Hindlimb muscle (tissue), 1 donor: ENCODE data around the gene PPFIBP1. TPM values are rescaled to one million over a fixed set of nuclear protein-coding genes. Genes with fewer than 3 reads are reported as not detected.
"Not testable (repeated sequence)": the region's sequence is repeated elsewhere in the genome, so short reads cannot be mapped to it uniquely, and the experiment has no call there.

ENCODE experiments used
- DNase-seq: peaks from one replicate; pipeline ENCODE4 v3.0.0-alpha.2; 2013
- polyA plus RNA-seq: library from polyadenylated mRNA; unstranded; fragments of 120-200 nt; gene quantifications from one replicate; pipeline ENCODE4 v1.2.1, GENCODE V29; 2013; ENCODE audit not compliant: insufficient read length

PPFIBP1 gene
- polyA plus RNA-seq, 1 donor: 36.8 TPM

DNA sequence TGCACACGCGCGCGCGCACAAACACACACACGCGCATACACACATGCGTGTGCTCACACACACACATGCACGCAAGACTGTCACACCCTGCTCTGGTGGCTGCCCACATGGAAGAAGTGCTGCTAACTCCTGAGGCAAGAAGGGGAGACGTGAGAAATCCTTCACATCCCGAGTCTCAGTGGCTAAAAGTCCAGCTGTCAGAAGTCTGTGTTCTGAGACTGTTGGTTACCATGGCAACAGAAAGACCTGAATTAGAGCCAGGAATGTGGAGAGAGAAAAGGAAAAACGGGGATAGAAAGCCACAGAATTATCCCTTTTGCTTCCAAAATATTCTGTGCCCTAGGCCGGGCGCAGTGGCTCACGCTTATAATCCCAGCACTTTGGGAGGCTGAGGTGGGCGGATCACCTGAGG is 71.2 kb downstream of the PPFIBP1 start:
- DNase-seq: peak; percentile 90

DNA sequence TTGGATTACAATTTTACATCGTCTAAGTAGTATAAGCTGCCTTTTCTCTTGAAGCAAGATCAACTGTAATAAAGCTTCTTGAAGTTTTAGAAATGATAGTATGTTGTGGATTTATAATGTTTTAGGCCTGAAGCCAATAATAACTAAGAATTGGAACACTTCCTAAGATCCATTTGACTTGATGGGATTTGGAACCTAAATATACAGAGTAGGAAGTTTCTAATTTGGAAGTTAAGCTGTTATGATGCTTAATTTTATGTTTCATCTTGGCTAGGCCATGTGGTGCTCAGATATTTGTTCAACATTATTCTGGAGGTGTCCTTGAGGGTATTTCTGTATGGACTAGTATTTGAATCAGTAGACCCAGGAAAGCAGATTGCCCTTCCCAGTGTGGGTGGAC is 74.9 kb downstream of the PPFIBP1 start:
- not testable (repeated sequence) for DNase-seq

DNA sequence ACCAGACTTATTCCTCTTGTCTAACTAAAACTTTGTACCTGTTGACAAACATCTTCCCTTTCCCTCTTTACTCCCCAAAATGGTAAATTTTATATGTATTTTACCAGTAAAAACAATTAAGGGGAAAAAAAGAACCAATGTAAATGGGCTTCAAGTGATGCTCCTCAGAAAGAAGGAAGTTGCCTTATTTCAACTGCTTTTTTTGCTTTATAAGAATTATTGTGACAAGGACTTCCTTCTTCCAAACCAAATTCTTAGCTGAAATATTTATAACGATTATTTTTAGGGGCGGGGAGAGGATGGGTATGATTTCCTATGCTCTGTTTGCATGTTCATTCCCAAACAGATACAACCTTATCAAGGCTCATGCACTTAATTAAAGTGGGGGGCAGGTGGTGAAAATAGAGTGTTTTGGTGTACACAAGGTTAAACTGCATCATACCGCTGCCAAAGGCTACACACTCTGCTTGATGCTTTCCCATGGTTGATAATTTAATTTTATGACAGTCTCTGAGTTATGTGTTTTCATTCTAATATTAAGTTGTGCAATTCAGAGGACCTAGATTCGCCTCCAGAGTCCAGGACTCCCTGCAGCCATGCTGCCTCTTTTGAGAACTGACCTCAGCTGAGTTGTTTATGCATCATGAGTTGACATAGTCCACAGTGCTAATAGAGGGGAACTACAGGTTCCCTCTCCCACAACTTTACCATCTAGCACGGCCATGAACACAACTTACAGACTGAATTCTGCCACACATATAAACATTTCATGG is 77.2 kb downstream of the PPFIBP1 start:
- not testable (repeated sequence) for DNase-seq

DNA sequence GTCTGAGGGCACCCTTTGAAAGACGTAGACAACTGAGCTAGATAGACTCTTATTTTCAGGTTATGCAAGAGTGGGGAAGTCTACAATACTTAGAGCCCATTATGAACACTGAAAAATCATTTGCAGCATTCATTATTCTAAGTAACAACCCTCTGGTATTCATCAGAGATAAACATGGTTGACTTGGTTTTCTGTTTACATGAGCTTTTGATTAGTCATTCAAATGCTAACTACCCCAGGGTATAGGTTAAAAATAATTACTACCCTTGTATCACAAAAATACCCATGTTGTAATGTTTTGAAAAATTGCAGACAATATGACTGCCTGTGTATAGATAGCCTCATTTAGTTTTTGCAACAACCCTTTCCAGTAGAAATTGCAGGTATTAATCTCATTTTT is 78.5 kb downstream of the PPFIBP1 start:
- no peak for DNase-seq

DNA sequence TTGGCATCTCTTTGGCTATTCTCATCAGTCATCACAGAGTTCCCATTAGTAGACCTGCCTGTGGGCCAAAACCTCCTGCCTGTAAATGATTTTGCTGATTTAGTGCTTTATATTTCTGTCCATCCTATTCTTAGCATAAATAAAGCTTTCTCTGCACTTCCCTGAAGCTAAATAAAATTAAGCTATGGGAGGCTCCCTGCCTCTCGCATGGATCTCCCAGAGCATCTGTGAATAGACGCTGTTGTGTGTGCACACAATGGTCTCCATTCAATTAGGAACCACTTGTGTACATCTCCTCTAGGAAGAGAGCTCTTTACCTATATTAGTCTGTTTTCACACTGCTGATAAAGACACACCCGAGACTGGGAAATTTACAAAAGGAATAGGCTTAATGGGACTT is 80.4 kb downstream of the PPFIBP1 start:
- DNase-seq: no peak

DNA sequence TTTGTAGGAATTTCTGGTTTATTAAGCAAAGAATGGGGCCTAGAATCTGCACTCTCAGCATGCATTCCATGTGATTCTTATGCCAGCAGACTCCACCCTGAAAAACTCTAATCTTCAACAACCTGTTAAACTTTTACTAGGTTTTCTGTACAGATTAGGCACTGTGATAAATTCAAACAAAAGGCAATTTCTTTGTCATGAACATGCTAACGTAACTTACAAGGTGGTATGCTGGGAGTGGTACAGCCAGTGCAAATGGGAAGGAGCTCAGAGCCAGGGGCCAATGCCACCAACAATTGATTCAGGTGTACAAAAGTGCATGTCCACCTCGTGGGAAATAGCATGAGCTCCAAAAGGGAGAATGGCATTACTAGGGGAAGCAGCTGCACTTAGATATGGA is 83.0 kb downstream of the PPFIBP1 start:
- DNase-seq: no peak

DNA sequence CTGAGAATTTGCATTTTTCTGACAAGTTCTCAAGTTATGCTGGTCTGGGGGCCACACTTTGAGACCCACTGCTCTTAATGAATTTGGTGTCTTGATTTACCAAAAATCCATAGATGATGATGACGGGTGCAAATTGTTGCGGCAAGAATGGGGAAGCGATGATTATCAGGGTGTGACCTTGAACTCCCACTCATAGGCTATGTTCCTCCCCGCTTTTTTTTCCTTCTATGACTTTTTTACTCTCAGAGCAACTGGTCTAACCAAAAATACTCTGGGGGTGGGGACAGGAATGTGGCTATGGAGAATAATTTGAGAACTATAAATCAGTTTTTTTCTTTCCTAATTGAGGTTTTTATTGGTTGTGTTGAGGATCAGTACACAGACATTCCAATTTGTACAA is 83.6 kb downstream of the PPFIBP1 start:
- no peak for DNase-seq

DNA sequence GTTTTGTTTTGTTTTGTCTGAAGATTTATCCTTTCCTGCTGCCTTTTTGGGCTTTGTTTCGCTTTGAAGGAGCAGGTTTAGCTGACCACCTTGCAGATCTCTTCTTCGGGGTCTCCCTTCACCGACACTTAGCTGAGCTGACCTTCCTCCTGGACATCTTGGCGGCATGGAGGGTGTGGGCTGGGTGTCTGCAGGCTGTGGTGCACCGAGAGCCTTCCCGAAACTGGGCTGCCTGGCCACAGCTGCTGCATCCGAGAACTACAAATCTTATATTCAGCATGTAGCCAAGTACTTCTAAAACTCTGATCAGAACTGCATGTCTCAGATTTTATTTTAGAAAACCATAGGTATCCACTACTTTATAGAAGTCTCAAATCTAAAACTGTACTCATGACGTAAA is 84.9 kb downstream of the PPFIBP1 start:
- DNase-seq: no peak

DNA sequence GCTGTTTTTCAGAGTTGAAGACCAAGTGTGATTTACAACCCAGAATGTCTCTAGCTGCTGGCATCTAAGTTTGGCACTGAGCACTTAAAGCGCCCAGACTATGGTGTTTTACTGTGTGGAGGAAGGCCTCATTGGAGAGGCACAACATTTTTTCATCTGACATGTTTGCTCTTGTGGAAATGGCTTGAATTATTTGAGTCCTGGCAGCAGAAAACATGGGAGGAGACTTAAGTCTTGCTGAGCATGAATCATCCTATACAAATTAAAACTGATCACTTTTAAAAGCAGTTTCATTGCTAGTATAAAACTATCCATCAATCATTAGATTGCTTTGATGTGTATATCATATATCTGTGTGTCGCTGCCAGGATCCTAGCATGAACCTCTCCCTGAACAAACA is 86.4 kb downstream of the PPFIBP1 start:
- DNase-seq: no peak

DNA sequence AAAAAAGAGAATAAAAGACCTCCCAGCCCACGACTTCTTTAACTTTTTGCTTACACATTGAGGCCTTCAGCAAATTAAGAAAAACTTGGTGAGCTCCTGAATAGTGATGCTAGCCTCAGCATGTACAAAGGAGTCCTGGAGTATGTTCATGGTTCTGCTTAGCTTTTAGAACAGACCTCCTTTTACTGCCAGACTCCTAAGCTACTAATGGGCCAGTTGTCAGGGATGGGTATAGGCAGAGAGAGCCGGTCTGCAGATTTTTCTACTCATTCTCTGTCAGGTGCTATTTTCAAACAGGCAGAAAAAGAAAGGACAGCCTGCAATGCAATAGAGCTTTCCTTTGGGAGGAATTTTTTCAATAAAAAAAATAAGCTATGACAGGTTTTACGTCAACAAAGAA is 90.4 kb downstream of the PPFIBP1 start:
- DNase-seq: no peak

DNA sequence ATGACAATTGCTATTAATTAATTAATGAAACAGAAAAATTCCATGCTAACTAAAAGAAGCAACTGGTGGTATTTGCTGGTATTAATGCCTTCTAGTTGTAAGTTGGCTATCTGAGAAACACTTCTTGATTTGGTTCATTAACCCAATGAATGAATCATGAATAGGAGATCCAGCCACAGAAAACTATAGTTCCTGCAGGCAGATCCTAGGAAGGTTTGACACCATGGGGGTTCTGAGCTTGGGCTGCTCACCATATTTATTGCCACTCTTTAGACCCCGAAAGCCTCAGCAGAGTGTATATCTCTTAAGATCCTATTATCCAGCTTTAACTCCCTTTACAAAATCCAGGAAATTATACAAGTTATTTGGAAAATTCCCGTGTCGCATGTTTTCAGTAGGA is 90.9 kb downstream of the PPFIBP1 start:
- DNase-seq: no peak

DNA sequence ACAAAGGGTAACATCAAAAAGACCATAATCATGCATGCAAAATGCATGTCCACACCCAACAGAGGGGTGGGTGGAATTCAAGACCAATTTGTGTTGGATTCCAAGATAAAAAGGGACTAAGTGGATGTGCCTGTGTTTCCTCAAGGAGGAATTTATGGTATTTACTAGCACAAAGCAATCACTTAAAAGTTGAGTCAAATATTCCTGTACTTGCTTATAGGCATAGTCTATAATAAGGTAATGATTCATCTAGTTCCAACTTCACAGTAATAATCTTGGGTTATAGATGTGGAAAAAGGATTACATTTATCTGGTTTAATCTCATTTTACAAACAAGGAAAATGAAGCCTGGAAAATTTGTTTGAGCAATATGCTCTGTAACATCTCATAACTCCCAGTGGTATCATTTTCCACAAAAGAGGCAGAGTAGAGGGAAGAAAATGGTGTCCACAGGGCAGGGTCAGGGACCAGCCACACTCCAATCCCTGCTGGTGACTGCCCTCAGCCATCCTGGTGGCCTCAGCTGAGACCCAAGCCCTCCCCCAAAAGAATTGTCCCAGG is 91.4 kb downstream of the PPFIBP1 start:
- no peak for DNase-seq

DNA sequence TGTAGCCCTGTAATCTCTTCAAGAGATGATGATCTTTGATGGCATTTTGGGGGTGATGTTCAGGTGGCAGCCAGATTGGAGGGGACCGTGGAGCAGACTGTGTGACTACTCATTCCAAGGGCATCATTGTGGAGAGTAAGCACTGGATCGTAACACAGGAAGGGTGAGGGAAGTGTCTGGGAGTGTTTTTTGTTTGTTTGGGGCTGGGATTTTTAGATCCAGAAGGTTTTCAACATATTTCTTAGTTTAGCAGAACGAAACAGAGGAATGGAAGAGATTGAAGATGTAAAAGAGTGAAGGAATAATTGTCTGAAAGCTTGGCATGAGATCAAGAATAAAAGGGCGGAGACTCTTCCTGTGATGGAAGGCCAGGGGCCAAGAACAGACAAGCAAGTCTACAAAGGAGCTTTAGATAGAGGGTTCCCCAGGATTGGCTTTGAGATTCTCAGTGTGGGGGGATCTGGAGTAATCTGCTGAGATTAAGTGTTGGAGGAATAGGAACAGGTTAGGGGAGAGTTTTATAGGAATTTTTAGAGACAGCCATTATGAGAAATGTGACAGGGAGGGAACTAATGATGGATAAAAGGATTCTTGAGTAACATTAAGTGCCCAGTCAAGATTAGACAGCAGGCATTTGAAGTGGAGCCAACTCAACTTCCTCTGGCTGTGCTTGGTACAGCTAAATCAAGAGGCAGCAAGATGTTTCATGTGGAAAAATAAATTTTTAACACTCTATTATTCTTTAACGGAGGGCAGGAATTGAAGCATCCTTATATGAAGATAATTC is 92.5 kb downstream of the PPFIBP1 start:
- DNase-seq: no peak

DNA sequence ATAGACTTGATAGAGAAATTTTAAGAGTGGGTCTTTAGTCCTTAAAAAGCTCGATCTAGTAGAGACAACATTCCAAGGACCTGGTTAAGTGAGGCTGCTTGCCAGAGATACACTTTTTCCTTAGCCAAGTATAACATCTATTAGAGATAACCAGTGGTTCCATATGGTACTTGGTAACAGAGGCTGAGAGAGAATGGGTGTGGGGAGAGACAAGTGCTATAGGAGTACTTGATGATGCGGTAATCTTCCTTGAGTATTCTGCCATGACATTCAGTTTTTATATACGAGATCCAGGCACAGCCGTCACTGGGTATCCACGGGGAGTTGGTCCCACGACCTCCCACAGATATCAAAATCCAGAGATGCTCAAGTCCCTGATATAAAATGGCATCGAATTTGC is 94.8 kb downstream of the PPFIBP1 start:
- DNase-seq: no peak

DNA sequence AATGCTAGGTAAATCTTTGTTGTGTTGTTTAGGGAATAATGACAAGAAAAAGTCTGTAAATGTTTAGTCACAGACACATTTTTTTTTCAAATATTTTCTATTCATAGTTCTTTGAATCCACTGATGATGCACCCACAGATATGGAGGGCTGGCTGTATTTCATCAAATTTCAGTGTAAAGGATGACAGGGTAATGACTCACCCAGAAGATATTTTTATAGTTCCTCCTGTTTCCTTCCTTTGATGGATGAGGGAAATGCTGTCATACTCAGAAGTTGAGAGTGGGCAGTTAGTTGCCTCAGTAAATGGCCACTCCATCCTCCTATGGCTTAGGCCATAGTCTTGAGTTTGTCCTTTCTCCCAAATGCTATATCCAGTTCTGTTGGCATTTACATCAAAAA is 95.3 kb downstream of the PPFIBP1 start:
- no peak for DNase-seq

DNA sequence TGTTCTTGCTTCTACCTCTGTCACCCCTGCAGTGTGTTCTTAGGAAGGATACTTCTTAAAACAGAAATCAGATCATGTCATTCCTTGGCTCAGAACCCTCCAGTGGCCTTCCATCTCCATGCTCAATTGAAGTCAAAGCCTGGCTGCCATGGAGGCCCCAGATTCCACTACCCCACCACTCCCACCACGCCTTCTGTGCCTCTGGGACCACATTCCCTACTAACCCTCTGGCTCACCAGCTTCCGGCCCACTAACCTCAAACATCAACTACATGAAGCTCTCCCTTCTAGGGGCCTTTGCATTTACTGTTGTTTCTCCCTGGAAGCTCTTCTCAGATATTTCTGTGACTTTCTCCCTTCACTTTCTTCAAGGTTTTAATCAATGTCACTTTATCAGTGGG is 96.1 kb downstream of the PPFIBP1 start:
- no peak for DNase-seq

DNA sequence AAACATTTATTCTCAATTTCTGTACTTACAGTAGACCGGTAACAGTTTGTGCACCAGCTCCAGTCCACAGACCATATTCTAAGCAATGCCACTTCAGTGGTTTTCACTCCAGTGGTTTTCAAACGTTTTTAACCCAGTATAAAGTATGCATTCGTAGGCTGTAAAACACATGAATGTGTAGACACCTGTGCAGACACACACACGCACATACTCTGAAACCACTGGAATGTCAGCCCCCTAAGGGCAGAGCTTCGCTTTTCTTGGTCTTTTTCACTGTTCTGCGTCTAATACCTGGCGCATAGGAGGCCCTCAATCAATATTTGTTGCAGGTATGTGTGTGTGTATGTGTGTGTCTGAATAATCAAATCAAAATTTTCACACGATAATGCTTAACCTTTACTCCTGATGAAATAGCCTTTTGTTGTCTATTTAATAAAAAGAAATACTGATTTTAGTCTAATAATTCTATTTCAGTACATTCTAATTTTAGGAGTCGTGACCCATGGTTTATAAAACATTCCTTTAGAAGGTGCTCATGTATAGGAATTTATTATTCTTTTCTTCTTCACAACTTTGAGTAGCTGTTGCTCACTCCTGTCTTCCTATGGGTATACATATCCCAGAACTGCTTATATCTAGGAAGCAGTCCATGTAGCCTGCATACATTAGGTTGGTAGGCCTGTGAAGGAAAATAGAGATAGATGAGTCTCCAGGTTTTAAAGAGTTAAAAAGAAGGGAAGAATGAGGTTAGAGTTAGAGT is 98.6 kb downstream of the PPFIBP1 start:
- no peak for DNase-seq

DNA sequence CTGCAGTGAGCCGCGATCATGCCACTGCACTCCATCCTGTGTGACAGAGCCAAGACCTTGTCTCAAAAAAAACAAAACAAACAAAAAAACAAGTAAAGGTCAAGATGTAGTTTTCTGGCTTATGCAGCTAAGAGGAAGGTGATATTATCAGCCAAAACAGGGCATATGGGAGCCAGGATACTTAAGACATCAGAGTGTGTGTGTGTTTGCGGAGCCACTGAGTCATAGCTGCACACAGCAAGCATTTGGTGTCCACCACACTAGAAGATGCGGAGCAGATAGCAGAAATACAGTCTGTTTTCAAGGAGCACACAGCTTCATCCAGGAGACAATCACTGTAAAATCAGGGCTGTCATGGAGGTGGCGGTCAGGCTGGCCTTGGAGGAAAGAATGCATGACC is 99.6 kb downstream of the PPFIBP1 start:
- DNase-seq: no peak

DNA sequence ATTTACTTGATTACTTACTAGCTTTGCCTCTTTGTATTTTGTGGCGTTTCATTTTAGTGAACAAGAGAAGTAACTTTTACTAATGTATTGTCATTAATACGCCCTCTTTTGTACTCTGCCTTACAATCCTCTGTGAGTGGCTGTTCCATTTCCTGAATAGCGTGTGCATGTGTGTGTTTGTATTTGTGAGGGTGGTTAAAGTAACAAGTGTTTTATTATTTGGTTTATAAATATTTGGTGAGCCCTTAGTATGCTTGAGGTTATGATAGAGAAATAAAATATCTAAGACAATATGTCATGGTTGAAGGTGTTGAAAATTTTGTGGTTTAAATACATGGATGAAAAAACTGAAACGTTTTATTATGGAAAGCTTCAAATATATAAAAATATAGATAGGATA is 100.6 kb downstream of the PPFIBP1 start:
- DNase-seq: no peak

DNA sequence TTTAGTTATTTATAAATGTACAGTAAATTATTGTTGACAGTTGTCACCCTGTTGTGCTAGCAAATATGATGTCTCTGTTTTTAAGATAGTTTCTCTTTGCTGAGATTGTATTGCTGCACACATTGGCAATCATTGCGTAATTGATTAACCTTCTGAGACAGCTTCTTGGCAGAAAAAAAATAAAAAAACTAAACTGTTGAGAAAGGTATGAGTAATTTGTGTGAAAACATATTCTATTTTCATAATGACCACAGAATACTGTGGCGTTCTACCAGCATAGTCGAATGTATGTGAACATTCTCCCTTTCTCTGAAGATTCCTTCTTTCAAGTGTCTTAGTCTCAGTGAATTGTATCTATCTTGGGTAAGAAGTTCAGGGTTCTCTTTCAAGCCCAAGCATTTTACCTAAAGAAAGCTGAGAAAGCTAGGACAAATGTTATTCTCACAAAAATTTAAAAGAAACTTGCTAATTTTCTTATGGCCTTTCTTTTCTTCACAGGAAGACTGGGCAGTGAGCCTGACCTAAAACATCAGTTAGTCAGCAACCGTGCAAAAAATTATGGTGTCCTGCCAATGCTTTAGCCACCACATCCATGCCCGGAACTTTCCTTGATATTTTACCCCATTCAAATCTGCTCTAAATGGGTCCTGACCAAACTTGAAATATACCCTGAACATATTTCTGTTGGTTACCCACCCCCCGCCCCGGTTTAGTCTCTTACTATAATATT is 103.3 kb downstream of the PPFIBP1 start:
- DNase-seq: no peak

DNA sequence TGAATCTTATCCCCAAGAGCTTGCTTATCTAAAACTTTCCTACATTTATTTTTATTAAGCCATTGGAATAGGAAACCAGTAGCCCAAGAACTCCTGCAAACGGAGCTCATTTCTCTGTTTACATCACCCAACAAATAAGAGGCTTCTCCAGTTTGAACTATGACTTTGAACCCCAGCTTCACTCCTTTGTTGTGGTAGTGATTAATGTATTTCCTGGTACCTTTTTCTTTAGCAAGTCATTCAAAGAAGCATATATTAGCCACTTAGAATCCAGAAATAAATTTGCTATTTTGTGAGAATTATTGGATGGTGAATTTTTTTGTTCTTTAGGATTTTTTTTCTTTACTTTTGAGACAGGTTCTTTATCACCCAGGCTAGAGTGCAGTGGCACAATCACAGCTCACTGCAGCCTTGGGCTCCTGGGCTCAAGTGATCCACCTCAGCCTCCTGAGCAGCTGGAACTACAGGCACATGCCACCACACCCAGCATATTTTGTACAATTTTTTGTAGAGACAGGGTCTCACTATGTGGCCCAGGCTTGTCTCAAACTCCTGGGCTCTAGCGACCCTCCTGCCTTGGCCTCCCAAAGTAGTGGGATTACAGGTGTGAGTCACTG is 104.0 kb downstream of the PPFIBP1 start:
- DNase-seq: not testable (repeated sequence)

DNA sequence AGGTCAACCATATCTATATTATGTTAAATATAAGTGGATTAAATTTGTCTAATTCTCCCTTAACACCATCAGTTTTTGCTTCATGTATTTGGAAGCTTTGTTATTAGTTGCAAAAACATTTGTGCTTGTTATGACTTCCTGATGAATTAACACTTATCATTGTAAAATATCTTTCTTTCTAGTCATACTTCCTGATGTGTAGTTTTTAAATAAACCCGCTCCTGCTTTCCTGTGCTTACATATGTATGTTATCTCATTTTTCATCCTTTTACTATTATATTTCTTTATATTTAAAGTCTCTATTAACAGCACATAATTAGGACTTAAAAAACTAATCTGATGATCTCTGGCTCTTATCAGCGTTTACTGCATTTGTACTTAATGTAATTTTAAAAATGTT is 106.2 kb downstream of the PPFIBP1 start:
- DNase-seq: not testable (repeated sequence)
